ENCODE measurements around the gene ALDH3B2.

GRCh38 chr11:67646535-67647336 lies 27.7 kb downstream of the ALDH3B2 start:
- TF ChIP-seq RXRA (IDR thresholded peaks at IDR 0.05; ENCODE audit: borderline replicate concordance, low read depth), result no peak
- TF ChIP-seq GABPA (IDR thresholded peaks at IDR 0.05; ENCODE audit: low read depth), result no peak
- no peak for TF ChIP-seq MEF2A (IDR thresholded peaks at IDR 0.05; ENCODE audit: borderline replicate concordance, low read depth)
- TF ChIP-seq CTCF (IDR thresholded peaks at IDR 0.05), result no peak
- TF ChIP-seq PBX3 (IDR thresholded peaks at IDR 0.05), result no peak
- TF ChIP-seq USF1 (IDR thresholded peaks at IDR 0.05; ENCODE audit: borderline replicate concordance, low read depth), result no peak
- TF ChIP-seq MAX (IDR thresholded peaks at IDR 0.05; ENCODE audit: low read depth), result no peak
- TF ChIP-seq NFIC (IDR thresholded peaks at IDR 0.05; ENCODE audit: borderline replicate concordance), result no peak
- TF ChIP-seq SIN3A (IDR thresholded peaks at IDR 0.05; ENCODE audit: borderline replicate concordance, low read depth, low read length), result no peak
- TF ChIP-seq EZH2phosphoT487 (IDR thresholded peaks at IDR 0.05; ENCODE audit: borderline replicate concordance, low read depth), result no peak
- TF ChIP-seq REST (IDR thresholded peaks at IDR 0.05; ENCODE audit: low read depth, low read length), result no peak
- TF ChIP-seq POLR2AphosphoS5 (IDR thresholded peaks at IDR 0.05; ENCODE audit: low read depth, low read length), result no peak
- no peak for TF ChIP-seq EP300 (IDR thresholded peaks at IDR 0.05; ENCODE audit: borderline replicate concordance in 1 of 2, low read depth in 1 of 2, low read length in 1 of 2)
- no peak for TF ChIP-seq RFX5 (IDR thresholded peaks at IDR 0.05; ENCODE audit: low read length)

Measured in SK-N-SH (cell line).